Endothelial cell of umbilical vein (primary cell): Measurements from ENCODE around the gene TTC1. TPM values are rescaled to one million over a fixed set of nuclear protein-coding genes. Genes with fewer than 3 reads are reported as not detected.

Experiments used
- BruUV-seq: library from RNA; stranded (reverse); fragments of 400-500 nt; replicated peaks from 2 replicates; lab custom pipeline; 2021; lab: Mats Ljungman, UMichigan
- CTCF ChIA-PET: fragments of 300-600, 350-600 bp; sonication (Branson Sonifier 250); formaldehyde crosslinking; loops from one replicate; lab custom pipeline; 2021; ENCODE audit warnings: antibody characterized with exemption, inconsistent platforms; lab: Charles Lee
- POLR2A ChIA-PET: fragments of 300-600, 350-600 bp; sonication (Branson Sonifier 250); formaldehyde crosslinking; loops from one replicate; lab custom pipeline; 2021; ENCODE audit warnings: antibody characterized with exemption, inconsistent platforms; lab: Charles Lee
- DNase-seq: peaks from one replicate; pipeline ENCODE4 v3.0.0-alpha.2; 2011; ENCODE audit warnings: low read depth, low spot score
- FAIRE-seq: peaks from 2 replicates; lab custom pipeline; 2011; peaks lifted over from hg19 to GRCh38; lab: Jason Lieb, UNC
- H2AFZ ChIP-seq: 2 replicates; pipeline ENCODE4 v1.6.0; 2012; ENCODE audit warnings: low read depth, low read length, control low read depth, inconsistent platforms
- H3K27ac ChIP-seq: 2 replicates; pipeline ENCODE4 v1.5.1; 2011; ENCODE audit warnings: low read depth, mild to moderate bottlenecking, control low read depth, low read length, moderate library complexity; ENCODE audit not compliant: insufficient read depth
- H3K27me3 ChIP-seq, 2 experiments: 2 replicates each; pipeline versions ENCODE4 v1.6.0 to v1.6.1; 2011; ENCODE audit warnings: low read length in 2 of 2, mixed read lengths in 1 of 2; ENCODE audit not compliant: control insufficient read depth in 2 of 2, insufficient read depth in 2 of 2
- H3K36me3 ChIP-seq, 2 experiments: 2 replicates in 1 of 2; 3 replicates in 1 of 2; pipeline ENCODE4 v1.5.1; 2011; ENCODE audit warnings: low read length in 2 of 2, mild to moderate bottlenecking in 1 of 2, moderate library complexity in 1 of 2; ENCODE audit not compliant: control insufficient read depth in 2 of 2, insufficient read depth in 2 of 2; ENCODE audit errors: extremely low read depth in 1 of 2
- H3K4me1 ChIP-seq: 3 replicates; pipeline ENCODE4 v1.5.1; 2011; ENCODE audit warnings: mild to moderate bottlenecking, low read length; ENCODE audit not compliant: control insufficient read depth, insufficient read depth; ENCODE audit errors: extremely low read depth
- H3K4me2 ChIP-seq: 2 replicates; pipeline ENCODE4 v1.6.1; 2011; ENCODE audit warnings: low read length, control low read depth, mixed read lengths; ENCODE audit not compliant: insufficient read depth
- H3K4me3 ChIP-seq, 3 experiments: fragments of 200-600 bp in 1 of 3; sonication (generic), shearing (Covaris generic) in 1 of 3; replicated peaks in 1 of 3; 2 replicates each; pipeline ENCODE4 v1.5.1; 2011 to 2016; ENCODE audit warnings: control low read depth in 3 of 3, low read length in 3 of 3, mild to moderate bottlenecking in 2 of 3, inconsistent platforms in 1 of 3, low read depth in 1 of 3, moderate library complexity in 1 of 3; ENCODE audit not compliant: insufficient read depth in 1 of 3
- H3K79me2 ChIP-seq: 2 replicates; pipeline ENCODE4 v1.6.0; 2012; ENCODE audit warnings: low read length, inconsistent platforms; ENCODE audit not compliant: control insufficient read depth, insufficient read depth
- H3K9ac ChIP-seq: replicated peaks from 2 replicates; pipeline ENCODE3; 2011; ENCODE audit warnings: low read length, control low read depth; ENCODE audit not compliant: insufficient read depth; ENCODE audit errors: extremely low read depth
- H3K9me1 ChIP-seq: replicated peaks from 3 replicates; pipeline ENCODE4 v1.6.0; 2011; ENCODE audit warnings: mild to moderate bottlenecking, low read length; ENCODE audit not compliant: control insufficient read depth, insufficient read depth; ENCODE audit errors: extremely low read depth
- H3K9me3 ChIP-seq: replicated peaks from 2 replicates; pipeline ENCODE4 v1.5.1; 2012; ENCODE audit warnings: low read length, inconsistent platforms; ENCODE audit not compliant: control insufficient read depth, insufficient read depth
- H4K20me1 ChIP-seq: replicated peaks from 2 replicates; pipeline ENCODE3; 2011; ENCODE audit warnings: mild to moderate bottlenecking, low read length; ENCODE audit not compliant: control insufficient read depth, insufficient read depth; ENCODE audit errors: extremely low read depth
- EZH2 ChIP-seq: IDR thresholded peaks from 2 replicates; pipeline ENCODE4 v1.6.1; 2012; ENCODE audit warnings: borderline replicate concordance, low read depth, mild to moderate bottlenecking, moderate library complexity, low read length, inconsistent platforms; ENCODE audit not compliant: severe bottlenecking
- FOS ChIP-seq: IDR thresholded peaks from 2 replicates; pipeline ENCODE4 v1.6.1; 2011; ENCODE audit warnings: mild to moderate bottlenecking, low read length, moderate library complexity, borderline replicate concordance; ENCODE audit not compliant: insufficient read depth
- GATA2 ChIP-seq: IDR thresholded peaks from 2 replicates; pipeline ENCODE4 v1.7.0; 2011; ENCODE audit warnings: low read depth, mild to moderate bottlenecking, moderate library complexity, mixed read lengths, low read length; ENCODE audit not compliant: insufficient read length, insufficient read depth
- JUN ChIP-seq: IDR thresholded peaks from 2 replicates; pipeline ENCODE4 v1.6.1; 2011; ENCODE audit warnings: borderline replicate concordance, low read depth; ENCODE audit not compliant: insufficient read length, insufficient read depth
- MYC ChIP-seq: IDR thresholded peaks from one replicate; pipeline ENCODE4 v1.6.1; 2011; ENCODE audit warnings: mild to moderate bottlenecking, low read depth, low read length
- POLR2A ChIP-seq: IDR thresholded peaks from 2 replicates; pipeline ENCODE4 v1.6.1; 2012; ENCODE audit warnings: low read depth, mild to moderate bottlenecking, control low read depth, low read length
- POLR2AphosphoS5 ChIP-seq: IDR thresholded peaks from 2 replicates; pipeline ENCODE4 v1.6.1; 2012; ENCODE audit warnings: low read depth, mild to moderate bottlenecking, control low read depth, low read length, moderate library complexity; ENCODE audit not compliant: insufficient read depth
- dilution Hi-C: fragments of 300-500 bp; cut with MboI; formaldehyde crosslinking; loops from one replicate; pipeline ENCODE4 v1.15.0; 2019; ENCODE audit warnings: low sequenced_read_pairs; ENCODE audit not compliant: extremely low pct_ligation_motif_present
- intact Hi-C: fragments of 100-400 bp; cut with micrococcal nuclease; formaldehyde crosslinking; loops from one replicate; pipeline ENCODE4 v1.10.0; 2022
- polyA plus RNA-seq, 4 experiments: library from polyadenylated mRNA; depleted of rRNA in 3 of 4; stranded (reverse) in 3 of 4; unstranded in 1 of 4; fragments of >200 nt; gene quantifications; 2 replicates each; pipeline versions ENCODE4 v1.2.1 to v1.2.3, GENCODE V29; 2011 to 2012; ENCODE audit warnings: missing spikeins in 1 of 4
- total RNA-seq: library from RNA; stranded (reverse); gene quantifications from 2 replicates; pipeline ENCODE4 v1.2.3, GENCODE V29; 2021
- TF ChIP-seq, protein P1 (sequence below), 2 donors: IDR thresholded peaks; 1 replicate in 1 of 2; 2 replicates in 1 of 2; pipeline ENCODE4 v1.5.1; 2011; ENCODE audit warnings: low read length in 2 of 2, mild to moderate bottlenecking in 2 of 2, moderate library complexity in 2 of 2, control low read depth in 1 of 2, inconsistent platforms in 1 of 2, low read depth in 1 of 2; ENCODE audit not compliant: insufficient read depth in 1 of 2; ENCODE audit errors: extremely low read depth in 1 of 2
- TF ChIP-seq, protein P2 (sequence below): IDR thresholded peaks from 2 replicates; pipeline ENCODE4 v1.6.1; 2011; ENCODE audit not compliant: insufficient read depth, insufficient read length

The TTC1 gene
- total and polyA plus RNA-seq, 2 donors (not counting 3 experiments of a cell fraction or from before 2014, with no cell fraction given): 23.9 to 62.6 TPM

- Histone ChIP-seq H3K4me3 (no peak overlapping the region), H3K4me1 (no peaks in the 10 kb centered on the region), H3K79me2 (no peaks in the 10 kb centered on the region), H4K20me1 (no peaks in the 10 kb centered on the region), H3K4me2 (no peak overlapping the region), H3K36me3 (no peaks in the 10 kb centered on the region), H3K9me1 (no peaks in the 10 kb centered on the region), H3K9me3 (no peaks in the 10 kb centered on the region), H2AFZ (no peak overlapping the region), H3K27ac (no peak overlapping the region), H3K27me3 (peaks cover 3 to 6% of the 10 kb centered on the region in 2 experiments), H3K9ac (no peak overlapping the region)
- intact Hi-C loops (loop anchor here (10.0 kb wide), 1 partner anchor 187 kb away; no protein-coding TSS in a partner anchor), dilution Hi-C loops (no loop called here)
- TF ChIP-seq JUN (no peak), POLR2AphosphoS5 (no peak), MYC (no peak)
- TF ChIP-seq, protein P1, sequence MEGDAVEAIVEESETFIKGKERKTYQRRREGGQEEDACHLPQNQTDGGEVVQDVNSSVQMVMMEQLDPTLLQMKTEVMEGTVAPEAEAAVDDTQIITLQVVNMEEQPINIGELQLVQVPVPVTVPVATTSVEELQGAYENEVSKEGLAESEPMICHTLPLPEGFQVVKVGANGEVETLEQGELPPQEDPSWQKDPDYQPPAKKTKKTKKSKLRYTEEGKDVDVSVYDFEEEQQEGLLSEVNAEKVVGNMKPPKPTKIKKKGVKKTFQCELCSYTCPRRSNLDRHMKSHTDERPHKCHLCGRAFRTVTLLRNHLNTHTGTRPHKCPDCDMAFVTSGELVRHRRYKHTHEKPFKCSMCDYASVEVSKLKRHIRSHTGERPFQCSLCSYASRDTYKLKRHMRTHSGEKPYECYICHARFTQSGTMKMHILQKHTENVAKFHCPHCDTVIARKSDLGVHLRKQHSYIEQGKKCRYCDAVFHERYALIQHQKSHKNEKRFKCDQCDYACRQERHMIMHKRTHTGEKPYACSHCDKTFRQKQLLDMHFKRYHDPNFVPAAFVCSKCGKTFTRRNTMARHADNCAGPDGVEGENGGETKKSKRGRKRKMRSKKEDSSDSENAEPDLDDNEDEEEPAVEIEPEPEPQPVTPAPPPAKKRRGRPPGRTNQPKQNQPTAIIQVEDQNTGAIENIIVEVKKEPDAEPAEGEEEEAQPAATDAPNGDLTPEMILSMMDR (IDR thresholded peaks at IDR 0.05; ENCODE audit: extremely low read depth in 1 of 2, insufficient read depth in 1 of 2, low read depth in 1 of 2, low read length in 2 of 2): no peak
- ChIA-PET POLR2A (interaction anchor here (0.6 to 0.7 kb wide), 2 partner anchors 621 to 787 kb away, joined by 3 read pairs; no protein-coding TSS in a partner anchor), CTCF (interaction anchor here (0.7 to 1.6 kb wide), 5 partner anchors 11 to 805 kb away, joined by 3 to 6 read pairs (median 3); no protein-coding TSS in a partner anchor)
- BruUV-seq: no TSS peak
- FAIRE-seq (no peak), DNase-seq (no peak)
Measured at GRCh38 chr5:159962214-159962613, 46.7 kb upstream of the TTC1 start.

GRCh38 chr5:159963935-159964334 is 45.0 kb upstream of the TTC1 start:
- no peak overlapping the region for H3K4me3 ChIP-seq
- no peak for FAIRE-seq
- POLR2A ChIA-PET: interaction anchor here (0.5 kb wide), 1 partner anchor 8 kb away, joined by 4 read pairs; no protein-coding TSS in a partner anchor

More at GRCh38 chr5:159963935-159964334, 45.0 kb upstream of the TTC1 start:
- H3K27me3 ChIP-seq: peaks cover 3 to 6% of the 10 kb centered on the region in 2 experiments
- no peaks in the 10 kb centered on the region for H3K9me1 ChIP-seq
- dilution Hi-C loops: no loop called here
- no peak overlapping the region for H3K27ac ChIP-seq
- H3K9me3 ChIP-seq: no peaks in the 10 kb centered on the region
- no peaks in the 10 kb centered on the region for H4K20me1 ChIP-seq
- TF ChIP-seq GATA2 (no peak), FOS (no peak), MYC (no peak), JUN (no peak), POLR2AphosphoS5 (no peak), POLR2A (no peak), EZH2 (no peak)
- TF ChIP-seq, protein P1 (IDR thresholded peaks at IDR 0.05; ENCODE audit: extremely low read depth in 1 of 2, insufficient read depth in 1 of 2, low read depth in 1 of 2, low read length in 2 of 2): no peak
- TF ChIP-seq, protein P2, sequence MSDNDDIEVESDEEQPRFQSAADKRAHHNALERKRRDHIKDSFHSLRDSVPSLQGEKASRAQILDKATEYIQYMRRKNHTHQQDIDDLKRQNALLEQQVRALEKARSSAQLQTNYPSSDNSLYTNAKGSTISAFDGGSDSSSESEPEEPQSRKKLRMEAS: no peak
- no peak overlapping the region for H3K9ac ChIP-seq
- BruUV-seq: no TSS peak
- H3K36me3 ChIP-seq: no peaks in the 10 kb centered on the region
- H3K79me2 ChIP-seq: no peaks in the 10 kb centered on the region
- no peak overlapping the region for H2AFZ ChIP-seq
- DNase-seq: no peak
- no peaks in the 10 kb centered on the region for H3K4me1 ChIP-seq
- no peak overlapping the region for H3K4me2 ChIP-seq
- intact Hi-C loops: loop anchor here (10.0 kb wide), 1 partner anchor 189 kb away; no protein-coding TSS in a partner anchor
- CTCF ChIA-PET: interaction anchor here (0.9 to 2.2 kb wide), 3 partner anchors 13 to 807 kb away, joined by 3 to 10 read pairs (median 3); no protein-coding TSS in a partner anchor
